ENCODE measurements around the gene TRIM10.

DNA sequence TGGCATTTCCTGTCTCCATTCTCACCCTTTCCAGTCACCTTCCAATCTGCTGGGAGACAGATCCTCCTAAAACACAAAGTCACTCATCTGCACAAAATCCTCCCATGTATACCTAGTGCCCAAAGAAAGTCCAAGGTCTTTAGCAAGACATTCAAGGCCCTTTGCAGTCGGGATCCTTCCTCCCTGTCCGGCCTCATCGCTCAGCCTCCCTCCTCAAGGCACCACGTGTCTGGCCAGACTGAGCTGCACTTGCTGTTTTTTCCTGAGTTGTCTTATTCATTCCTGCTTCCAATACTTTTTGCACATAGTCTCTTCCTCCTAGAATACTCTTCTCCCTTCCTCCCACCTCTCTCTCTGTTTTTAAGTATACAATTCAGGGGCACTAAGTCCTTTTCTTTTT is 3.7 kb upstream of the TRIM10 start:
- TF ChIP-seq, protein P1, sequence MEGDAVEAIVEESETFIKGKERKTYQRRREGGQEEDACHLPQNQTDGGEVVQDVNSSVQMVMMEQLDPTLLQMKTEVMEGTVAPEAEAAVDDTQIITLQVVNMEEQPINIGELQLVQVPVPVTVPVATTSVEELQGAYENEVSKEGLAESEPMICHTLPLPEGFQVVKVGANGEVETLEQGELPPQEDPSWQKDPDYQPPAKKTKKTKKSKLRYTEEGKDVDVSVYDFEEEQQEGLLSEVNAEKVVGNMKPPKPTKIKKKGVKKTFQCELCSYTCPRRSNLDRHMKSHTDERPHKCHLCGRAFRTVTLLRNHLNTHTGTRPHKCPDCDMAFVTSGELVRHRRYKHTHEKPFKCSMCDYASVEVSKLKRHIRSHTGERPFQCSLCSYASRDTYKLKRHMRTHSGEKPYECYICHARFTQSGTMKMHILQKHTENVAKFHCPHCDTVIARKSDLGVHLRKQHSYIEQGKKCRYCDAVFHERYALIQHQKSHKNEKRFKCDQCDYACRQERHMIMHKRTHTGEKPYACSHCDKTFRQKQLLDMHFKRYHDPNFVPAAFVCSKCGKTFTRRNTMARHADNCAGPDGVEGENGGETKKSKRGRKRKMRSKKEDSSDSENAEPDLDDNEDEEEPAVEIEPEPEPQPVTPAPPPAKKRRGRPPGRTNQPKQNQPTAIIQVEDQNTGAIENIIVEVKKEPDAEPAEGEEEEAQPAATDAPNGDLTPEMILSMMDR (IDR thresholded peaks at IDR 0.05 in 4 of 5, conservative IDR thresholded peaks at IDR 0.05 in 1 of 5) = no peak
- no peak for TF ChIP-seq POLR2A (IDR thresholded peaks at IDR 0.05)

Measured in gastrocnemius medialis (tissue), 4 donors.